GM10266 (cell line): ENCODE measurements around the gene KIF13A.
"Not testable (repeated sequence)": the region's sequence is repeated elsewhere in the genome, so short reads cannot be mapped to it uniquely, and the experiment has no call there.

ENCODE experiments used
- DNase-seq: peaks from one replicate; pipeline ENCODE4 v3.0.0; 2012; ENCODE audit errors: extremely low spot score
- CTCF ChIP-seq: IDR thresholded peaks from 2 replicates; pipeline ENCODE4 v1.5.1; 2012; ENCODE audit warnings: mild to moderate bottlenecking, low read depth; ENCODE audit not compliant: control insufficient read depth, insufficient read depth; ENCODE audit errors: missing control alignments

KIF13A gene

GRCh38 chr6:17914651-17915050, 72.8 kb downstream of the KIF13A start:
- DNase-seq = no peak
- TF ChIP-seq CTCF = no peak

GRCh38 chr6:17912521-17912920, 74.9 kb downstream of the KIF13A start:
- no peak for TF ChIP-seq CTCF
- DNase-seq = no peak

GRCh38 chr6:17911656-17912055, 75.8 kb downstream of the KIF13A start:
- DNase-seq = not testable (repeated sequence)

GRCh38 chr6:17910189-17910588, 77.2 kb downstream of the KIF13A start:
- DNase-seq = no peak
- TF ChIP-seq CTCF = no peak

GRCh38 chr6:17908831-17909230, 78.6 kb downstream of the KIF13A start:
- TF ChIP-seq CTCF = no peak
- no peak for DNase-seq

GRCh38 chr6:17907406-17908229, 79.8 kb downstream of the KIF13A start:
- no peak for DNase-seq
- TF ChIP-seq CTCF = no peak

GRCh38 chr6:17905611-17906592, 81.5 kb downstream of the KIF13A start:
- TF ChIP-seq CTCF = no peak
- DNase-seq = no peak
